Calu3 (cell line): ENCODE data around the gene POP4. TPM values are rescaled to one million over a fixed set of nuclear protein-coding genes. Genes with fewer than 3 reads are reported as not detected.

Source experiments
- BruUV-seq: library from RNA; stranded (reverse); fragments of 400-500 nt; replicated peaks from 2 replicates; lab custom pipeline; 2021; lab: Mats Ljungman, UMichigan
- CTCF ChIA-PET: fragments of 300-600 bp; sonication (Branson Sonifier 250); formaldehyde crosslinking; loops from one replicate; lab custom pipeline; 2022; ENCODE audit warnings: antibody characterized with exemption; lab: Charles Lee
- DNase-seq: peaks from one replicate; pipeline ENCODE4 v3.0.0; 2022
- H3K27ac Mint-ChIP-seq: one replicate; pipeline ENCODE4 v1.8.0; 2022; ENCODE audit warnings: mixed read lengths; ENCODE audit not compliant: unreplicated experiment
- H3K27me3 Mint-ChIP-seq: one replicate; pipeline ENCODE4 v1.8.0; 2022; ENCODE audit warnings: mixed read lengths; ENCODE audit not compliant: unreplicated experiment
- H3K36me3 Mint-ChIP-seq: one replicate; pipeline ENCODE4 v1.8.0; 2022; ENCODE audit warnings: mild to moderate bottlenecking, moderate library complexity, mixed read lengths; ENCODE audit not compliant: insufficient read depth, unreplicated experiment
- H3K4me1 Mint-ChIP-seq: one replicate; pipeline ENCODE4 v1.8.0; 2022; ENCODE audit warnings: mild to moderate bottlenecking, low read depth, mixed read lengths; ENCODE audit not compliant: unreplicated experiment
- H3K4me3 Mint-ChIP-seq: one replicate; pipeline ENCODE4 v1.8.0; 2022; ENCODE audit warnings: mild to moderate bottlenecking, low read depth, moderate library complexity, mixed read lengths; ENCODE audit not compliant: unreplicated experiment
- H3K9me3 Mint-ChIP-seq: one replicate; pipeline ENCODE4 v1.8.0; 2022; ENCODE audit warnings: low read depth, mixed read lengths; ENCODE audit not compliant: unreplicated experiment
- CTCF ChIP-seq: fragments of 200-600 bp; IDR thresholded peaks from one replicate; pipeline ENCODE4 v1.8.0; 2022; ENCODE audit warnings: antibody characterized with exemption; ENCODE audit not compliant: unreplicated experiment
- intact Hi-C: fragments of 100-400 bp; cut with micrococcal nuclease; formaldehyde crosslinking; loops from one replicate; pipeline ENCODE4 v1.10.0; 2022; ENCODE audit not compliant: unreplicated experiment
- total RNA-seq: library from RNA; stranded (reverse); gene quantifications from 2 replicates; pipeline ENCODE4 v1.2.3, GENCODE V29; 2022

POP4 gene
- total RNA-seq, 1 experiment from 2014 or later: 72.9 TPM

- intact Hi-C loops: no loop called here
- no TSS peak for BruUV-seq
- no peaks in the 10 kb centered on the region for H3K4me1 Mint-ChIP-seq
- no peak for DNase-seq
- peaks cover 66% of the 10 kb centered on the region for H3K27me3 Mint-ChIP-seq
- no peak for TF ChIP-seq CTCF
- H3K36me3 Mint-ChIP-seq: no peaks in the 10 kb centered on the region
- no peak overlapping the region for H3K27ac Mint-ChIP-seq
- no peaks in the 10 kb centered on the region for H3K9me3 Mint-ChIP-seq
- no peak overlapping the region for H3K4me3 Mint-ChIP-seq
- CTCF ChIA-PET: no interaction called here
Measured at GRCh38 chr19:29569038-29569911, 36.8 kb upstream of the POP4 start.

DNA sequence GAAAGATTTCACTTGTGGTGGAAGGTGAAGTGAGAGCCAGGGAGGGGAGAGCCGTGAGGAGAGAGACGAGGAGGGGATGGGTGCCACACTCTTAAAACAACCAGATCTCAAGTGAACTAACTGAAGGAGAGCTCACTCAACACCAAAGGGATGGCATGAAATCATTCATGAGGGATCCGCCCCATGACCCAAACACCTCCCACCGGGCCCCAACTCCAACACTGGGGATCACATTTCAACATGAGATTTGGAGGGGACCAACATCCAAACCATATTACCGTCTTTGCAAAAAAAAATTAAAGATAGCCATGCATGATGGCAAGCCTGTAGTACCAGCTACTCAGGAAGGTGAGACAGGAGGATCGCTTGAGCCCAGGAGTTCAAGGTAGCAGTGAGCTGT, 34.9 kb upstream of the POP4 start:
- Mint-ChIP-seq H3K36me3 (no peaks in the 10 kb centered on the region), H3K27me3 (peaks cover 73% of the 10 kb centered on the region), H3K4me1 (no peaks in the 10 kb centered on the region), H3K4me3 (no peak overlapping the region), H3K9me3 (no peaks in the 10 kb centered on the region), H3K27ac (no peak overlapping the region)
- no peak for TF ChIP-seq CTCF
- intact Hi-C loops: no loop called here
- no TSS peak for BruUV-seq
- CTCF ChIA-PET: no interaction called here
- DNase-seq: no peak

GRCh38 chr19:29573486-29573885, 32.6 kb upstream of the POP4 start:
- CTCF ChIA-PET: no interaction called here
- no peak overlapping the region for H3K4me3 Mint-ChIP-seq
- no peak for DNase-seq
- no peak overlapping the region for H3K27ac Mint-ChIP-seq
- peaks cover 96% of the 10 kb centered on the region for H3K27me3 Mint-ChIP-seq
- H3K36me3 Mint-ChIP-seq: no peaks in the 10 kb centered on the region
- TF ChIP-seq CTCF: no peak
- no peaks in the 10 kb centered on the region for H3K4me1 Mint-ChIP-seq
- no TSS peak for BruUV-seq
- intact Hi-C loops: no loop called here
- H3K9me3 Mint-ChIP-seq: no peaks in the 10 kb centered on the region

DNA sequence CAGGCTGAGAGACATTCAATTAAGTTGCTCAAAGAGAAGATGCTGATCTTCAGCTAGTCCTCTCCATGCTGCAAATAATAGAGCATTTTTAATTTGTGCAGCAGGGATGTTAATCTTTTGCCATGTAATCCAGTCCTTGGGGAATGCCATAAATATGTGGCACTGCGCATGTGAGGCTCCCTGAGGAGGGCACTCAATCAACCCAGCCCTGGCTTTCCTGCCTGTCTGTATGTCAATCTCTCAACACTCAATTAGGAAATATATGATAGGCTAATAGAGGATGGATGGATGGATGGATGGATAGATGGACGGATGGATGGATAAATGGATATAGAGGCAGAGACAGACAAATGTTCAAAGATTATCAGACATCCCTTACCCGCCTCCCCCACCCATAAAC, 31.6 kb upstream of the POP4 start:
- no peak overlapping the region for H3K4me3 Mint-ChIP-seq
- H3K27me3 Mint-ChIP-seq: peaks cover 100% of the 10 kb centered on the region
- DNase-seq: no peak
- intact Hi-C loops: no loop called here
- no peak overlapping the region for H3K27ac Mint-ChIP-seq
- H3K9me3 Mint-ChIP-seq: no peaks in the 10 kb centered on the region
- no peaks in the 10 kb centered on the region for H3K4me1 Mint-ChIP-seq
- CTCF ChIA-PET: no interaction called here
- BruUV-seq: no TSS peak
- no peak for TF ChIP-seq CTCF
- H3K36me3 Mint-ChIP-seq: no peaks in the 10 kb centered on the region
